GM21360 (cell line): ENCODE data around the gene NR0B2.
A peak's percentile ranks its signal among the peaks of the same experiment; 100 is the strongest.

Experiments
- ATAC-seq: cut with Tn5 transposase; IDR thresholded peaks from one replicate; pipeline ENCODE4 v1.9.1; 2021; ENCODE audit warnings: mild to moderate bottlenecking, moderate library complexity; ENCODE audit not compliant: unreplicated experiment

NR0B2 gene

DNA sequence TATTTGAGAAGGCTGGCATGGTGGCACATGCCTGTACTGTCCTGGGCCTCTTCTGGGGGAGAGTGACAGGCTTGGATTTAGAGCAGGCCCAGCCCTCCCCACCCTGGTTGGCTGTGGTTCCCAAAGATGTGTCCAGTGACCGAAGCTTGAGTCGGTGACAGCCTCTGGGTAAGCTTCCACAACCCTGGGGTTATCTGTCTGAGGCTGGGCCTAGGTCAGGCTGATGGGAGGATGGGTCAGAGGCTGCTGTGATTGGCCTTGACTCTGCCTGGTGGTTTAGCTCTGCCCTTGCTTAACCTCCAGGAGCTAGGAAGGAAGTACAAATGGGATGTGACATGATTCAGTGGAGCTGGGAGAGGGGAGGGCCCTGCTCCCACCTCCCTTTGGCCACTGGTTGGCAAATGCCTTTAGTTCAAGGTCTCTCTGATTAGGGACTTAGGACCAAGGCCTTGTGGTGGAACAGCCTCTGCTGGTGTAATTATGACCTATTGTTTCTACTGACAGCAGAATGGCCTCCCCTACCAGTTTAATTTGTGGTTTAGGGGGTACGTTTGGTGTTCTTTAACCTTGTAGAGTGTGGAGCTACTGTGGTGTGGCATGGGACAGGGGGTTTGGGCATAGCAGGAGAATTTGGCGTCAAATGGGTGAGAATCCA, 24.4 kb upstream of the NR0B2 start:
- ATAC-seq: no peak

DNA sequence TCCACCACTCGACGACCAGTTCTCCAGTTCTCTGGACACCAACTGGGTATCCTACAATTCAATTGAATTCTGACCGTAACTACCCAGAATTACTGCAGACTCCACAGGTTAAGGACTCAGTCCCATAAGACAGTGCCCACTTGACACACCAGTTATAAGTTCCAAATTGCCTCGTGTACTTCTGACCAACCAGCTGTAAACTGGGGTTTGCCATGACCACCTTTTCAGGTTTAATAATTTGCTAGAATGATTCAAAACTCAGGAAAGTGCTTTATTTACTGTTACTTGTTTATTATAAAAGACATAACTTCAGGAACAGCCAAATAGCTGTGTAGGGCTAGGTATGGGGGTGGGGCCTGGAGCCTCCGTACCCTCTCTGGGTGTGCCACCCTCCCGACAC, 23.0 kb upstream of the NR0B2 start:
- ATAC-seq: no peak

DNA sequence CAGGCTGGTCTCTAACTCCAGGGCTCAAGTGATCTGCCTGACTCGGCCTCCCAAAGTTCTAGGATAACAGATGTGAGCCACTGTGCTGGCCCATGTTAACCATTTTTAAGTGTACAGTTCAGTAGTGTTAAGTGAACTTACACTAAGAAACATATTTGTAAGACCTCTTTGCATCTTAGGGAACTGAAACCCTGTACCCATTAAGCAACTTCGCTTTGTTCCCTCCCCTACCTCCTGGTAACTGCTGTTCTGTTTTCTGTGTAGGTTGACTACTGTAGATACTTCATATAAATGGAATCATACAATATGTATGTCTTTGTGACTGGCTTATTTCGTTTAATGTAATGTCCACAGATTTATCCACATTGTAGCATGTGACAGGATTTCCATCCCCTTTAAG, 18.8 kb upstream of the NR0B2 start:
- no peak for ATAC-seq

GRCh38 chr1:26923711-26924110, 9.9 kb upstream of the NR0B2 start:
- no peak for ATAC-seq

GRCh38 chr1:26922901-26923300, 9.1 kb upstream of the NR0B2 start:
- no peak for ATAC-seq

DNA sequence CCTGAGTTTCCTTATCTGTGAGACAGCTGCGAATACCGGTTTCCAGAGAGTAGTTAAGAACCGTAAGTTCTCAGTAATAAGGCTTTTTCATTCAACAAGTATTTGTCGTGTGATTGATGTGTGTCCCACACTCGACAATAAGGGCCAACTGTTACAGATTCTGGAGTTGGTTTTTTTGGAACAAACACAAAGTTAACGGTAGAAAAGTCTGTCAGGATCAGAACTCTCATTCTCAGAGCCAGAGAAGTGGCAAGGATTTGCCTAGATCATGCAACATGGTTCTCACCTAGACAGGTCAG, 8.6 kb upstream of the NR0B2 start:
- ATAC-seq: no peak

DNA sequence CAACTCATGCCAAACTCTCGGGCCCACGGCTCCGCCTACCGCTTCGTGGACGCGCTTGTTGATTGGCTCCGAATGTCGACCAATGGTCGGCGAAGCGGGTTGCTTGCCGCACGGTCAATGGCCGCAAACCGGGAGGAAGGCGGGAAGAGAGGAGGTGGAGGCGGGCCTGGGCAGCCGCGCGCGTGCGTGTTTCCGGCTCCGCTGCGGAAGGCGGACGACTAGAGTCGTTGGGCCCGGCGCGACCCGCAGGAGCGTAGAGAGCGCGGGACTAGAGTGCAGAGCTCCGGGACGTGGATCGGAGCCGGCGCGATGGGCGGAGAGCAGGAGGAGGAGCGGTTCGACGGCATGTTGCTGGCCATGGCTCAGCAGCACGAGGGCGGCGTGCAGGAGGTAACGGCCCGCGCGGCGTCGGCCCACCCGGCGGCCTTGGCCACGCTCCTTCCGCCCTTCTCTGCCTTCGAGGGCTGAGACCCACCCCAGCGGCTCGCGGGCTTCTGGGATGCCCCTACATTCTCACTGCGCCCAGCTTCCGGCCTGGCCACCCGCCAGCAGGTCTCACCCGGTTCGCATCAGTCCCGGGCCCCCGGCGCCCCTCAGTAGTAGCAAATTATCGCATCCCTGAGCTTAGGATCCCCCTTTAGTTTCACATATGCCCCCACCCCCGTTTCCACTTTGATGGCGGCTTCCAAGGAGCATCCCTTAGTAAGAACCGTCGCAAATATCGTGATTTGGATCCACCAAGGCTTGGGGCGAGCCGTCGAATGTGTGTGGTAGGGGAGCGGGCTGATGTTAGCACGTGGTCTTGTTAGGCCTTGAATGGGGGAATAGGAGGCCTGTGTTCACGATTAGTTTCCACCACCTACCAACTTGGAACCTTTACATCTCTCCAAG, 8.0 kb upstream of the NR0B2 start, which contains the start of gene NUDC:
NUDC (plus strand) TSS at position 204 of the 891 bp plus-strand sequence; CDS start at position 310, 106 bp downstream.
- ATAC-seq: peak; percentile 93

DNA sequence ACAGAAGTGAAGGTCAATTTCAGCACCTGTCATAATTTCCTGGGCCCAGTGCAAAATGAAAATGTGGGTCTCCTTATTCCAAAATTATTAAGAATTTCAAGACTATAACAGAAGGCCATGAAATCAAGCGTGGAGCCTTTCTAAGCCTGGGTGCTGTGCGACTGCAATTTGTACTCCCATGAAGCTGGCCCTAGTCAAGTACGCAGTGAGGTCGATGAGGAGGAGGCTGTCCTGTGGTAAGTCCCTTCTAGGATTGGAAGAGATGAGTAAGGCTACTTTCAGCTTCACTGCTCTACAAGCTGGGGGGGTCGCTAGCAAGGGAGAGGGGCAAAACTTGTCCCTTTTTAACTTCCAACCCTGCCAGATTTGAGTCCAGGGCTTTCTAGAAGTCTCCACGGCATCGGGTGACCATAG, 7.4 kb upstream of the NR0B2 start:
- ATAC-seq: no peak

- ATAC-seq: no peak
These were observed 1.5 kb upstream of the NR0B2 start for GRCh38 chr1:26915204-26915842.

- no peak for ATAC-seq
These were observed 404 bp downstream of the NR0B2 start for GRCh38 chr1:26913389-26913753.

GRCh38 chr1:26912147-26912490, 1.7 kb downstream of the NR0B2 start:
- no peak for ATAC-seq

- ATAC-seq: no peak
These were observed 2.2 kb downstream of the NR0B2 start for GRCh38 chr1:26911399-26912146.

DNA sequence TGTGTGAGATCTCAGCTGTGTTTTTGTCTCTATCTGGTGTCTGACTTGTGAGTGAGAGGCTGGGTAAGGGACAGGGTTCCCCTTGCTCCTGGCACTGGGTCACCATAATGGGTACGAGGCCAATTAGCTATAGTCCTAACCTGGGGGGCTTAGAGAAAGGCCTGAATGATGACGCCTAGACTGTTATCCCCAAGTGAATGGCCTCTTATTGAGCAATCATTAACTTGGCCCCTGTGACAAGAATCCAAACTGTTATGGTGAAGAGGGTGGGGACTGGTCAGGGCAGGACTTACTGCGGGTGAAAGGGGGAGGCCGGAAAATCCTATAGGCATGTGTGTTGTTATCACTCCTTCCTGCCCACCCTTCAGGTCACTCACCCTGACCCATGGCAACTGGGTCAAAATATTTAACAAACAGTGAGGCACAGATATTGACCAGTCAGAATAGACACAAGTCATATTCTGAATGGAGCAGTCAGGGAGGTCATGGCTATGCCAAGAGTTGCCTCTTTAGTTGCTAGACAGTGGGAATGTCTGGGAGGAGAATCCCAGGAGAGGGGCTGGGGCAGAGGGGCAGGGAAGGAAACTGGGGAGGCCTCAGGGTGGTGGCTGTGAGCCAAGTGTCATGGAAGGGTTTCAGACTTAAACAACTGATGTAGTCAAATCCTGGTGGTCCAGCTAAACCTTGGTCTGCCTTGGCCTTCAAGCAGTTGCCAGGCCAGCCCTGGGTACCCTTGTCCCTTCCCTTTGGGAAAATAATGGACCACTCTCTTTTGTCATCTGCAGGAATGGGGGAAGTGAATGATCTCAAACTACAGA, 3.2 kb downstream of the NR0B2 start:
- ATAC-seq: no peak

DNA sequence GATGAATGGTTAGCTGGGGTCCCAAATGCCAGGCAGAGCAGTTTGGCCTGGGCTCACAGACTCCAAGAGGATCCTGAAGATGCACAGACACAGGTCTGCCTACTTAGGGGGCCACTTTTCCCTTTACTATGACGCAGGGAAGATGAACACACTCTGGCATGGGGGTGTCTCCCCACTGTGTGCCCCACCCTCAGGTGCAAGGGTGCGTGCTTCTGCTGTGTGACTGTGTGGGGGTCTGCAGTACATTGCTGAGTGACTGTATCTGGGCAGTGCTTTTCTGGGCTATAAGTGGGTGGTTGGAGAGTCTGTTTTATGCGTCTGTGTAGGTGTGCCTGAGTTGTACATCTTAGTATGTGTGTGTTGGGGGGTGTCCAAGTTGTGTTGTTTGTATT, 3.8 kb downstream of the NR0B2 start:
- ATAC-seq: no peak

DNA sequence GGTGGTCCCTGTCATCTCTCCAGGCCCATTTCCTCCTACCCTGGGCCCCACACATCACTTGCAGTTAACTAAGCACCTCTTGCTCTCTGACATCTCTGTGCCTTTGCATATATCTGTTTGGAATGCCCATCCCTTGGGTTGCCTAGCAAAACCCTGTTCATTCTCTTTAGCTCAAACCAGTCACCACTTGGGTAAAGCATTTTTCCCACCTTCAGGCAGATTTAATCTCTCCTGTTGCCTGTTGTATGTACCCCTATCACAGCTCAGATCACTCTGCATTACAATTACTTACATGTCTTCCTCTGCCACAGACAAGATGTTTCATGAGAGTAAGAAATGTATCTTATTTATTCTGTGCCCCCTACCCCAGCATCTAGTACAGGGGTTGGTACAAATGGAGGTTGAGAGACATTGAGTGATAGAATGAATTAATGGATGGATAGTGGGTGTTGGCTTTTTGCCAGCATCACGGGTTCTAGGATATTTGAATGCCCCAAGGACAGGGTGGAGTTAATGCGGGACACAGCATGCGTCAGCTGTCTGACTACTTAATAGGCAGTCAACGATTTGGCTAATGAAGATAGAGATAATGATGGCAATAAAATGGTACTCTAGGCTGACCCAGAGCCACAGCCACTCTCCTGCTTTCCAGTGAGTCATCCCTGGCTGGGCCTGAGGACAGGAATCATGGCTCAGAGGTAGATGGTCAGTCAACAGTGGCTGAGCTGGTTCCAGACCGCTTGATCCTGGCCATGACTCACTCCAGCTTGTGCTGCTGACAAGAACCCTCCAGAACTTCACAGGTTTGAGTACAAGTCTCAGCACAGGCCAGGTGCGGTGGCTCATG, 6.5 kb downstream of the NR0B2 start:
- ATAC-seq: no peak

GRCh38 chr1:26900815-26901511, 12.8 kb downstream of the NR0B2 start:
- no peak for ATAC-seq

GRCh38 chr1:26900001-26900814, 13.6 kb downstream of the NR0B2 start, which contains the start of gene GPATCH3:
GPATCH3 (minus strand) TSS chr1:26900467; CDS start chr1:26900442, 25 bp downstream.
- ATAC-seq: peak; percentile 76

DNA sequence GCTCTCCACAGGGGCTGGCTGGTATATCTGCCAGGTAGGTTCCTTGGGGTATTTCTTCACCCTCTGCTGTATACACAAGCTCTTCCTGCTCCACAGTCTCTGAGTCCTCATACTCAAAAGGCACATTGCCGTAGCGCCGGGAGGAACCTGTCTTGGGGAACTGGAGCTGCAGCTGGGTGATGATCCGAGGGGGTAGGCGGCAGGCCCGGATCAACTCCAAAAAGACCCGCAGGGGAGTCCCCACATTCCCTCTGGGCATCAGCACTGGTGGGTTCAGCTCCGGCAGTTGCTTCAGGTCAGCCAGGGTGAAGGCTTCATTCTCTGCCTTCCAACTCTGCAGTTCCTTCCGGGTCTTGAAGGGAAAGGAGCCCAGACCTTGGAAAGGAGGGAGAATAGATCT, 16.4 kb downstream of the NR0B2 start:
- ATAC-seq: no peak
